Neural cell (in vitro differentiated cells): ENCODE results near the gene CFDP1. TPM values are rescaled to one million over a fixed set of nuclear protein-coding genes. Genes with fewer than 3 reads are reported as not detected.
"Not testable (repeated sequence)": the region's sequence is repeated elsewhere in the genome, so short reads cannot be mapped to it uniquely, and the experiment has no call there.

Experiments used
- H2AFZ ChIP-seq: fragments of 200-600, 300-800 bp; sonication (generic), shearing (Covaris generic); 2 replicates; pipeline ENCODE4 v1.6.0; 2014; ENCODE audit warnings: low read depth, mild to moderate bottlenecking, antibody characterized with exemption, low read length, moderate library complexity
- H3F3A ChIP-seq: fragments of 200-600 bp; shearing (Covaris generic); 2 replicates; pipeline ENCODE4 v1.6.1; 2016; ENCODE audit warnings: mild to moderate bottlenecking, moderate library complexity, mixed read lengths, antibody characterized with exemption, low read length; ENCODE audit not compliant: insufficient read depth, poor library complexity, severe bottlenecking
- H3K27ac ChIP-seq: fragments of 200-600, 300-800 bp; sonication (generic), shearing (Covaris generic); 2 replicates; pipeline ENCODE4 v1.5.1; 2014; ENCODE audit warnings: mild to moderate bottlenecking, low read length, moderate library complexity
- H3K27me3 ChIP-seq: fragments of 300-800, 200-600 bp; sonication (generic), shearing (Covaris generic); 2 replicates; pipeline ENCODE4 v1.6.0; 2014; ENCODE audit warnings: mild to moderate bottlenecking, low read depth, low read length, moderate library complexity; ENCODE audit not compliant: insufficient read depth
- H3K36me3 ChIP-seq: fragments of 300-800, 200-600 bp; sonication (generic), shearing (Covaris generic); 2 replicates; pipeline ENCODE4 v1.5.1; 2014; ENCODE audit warnings: mild to moderate bottlenecking, antibody characterized with exemption, low read length, moderate library complexity; ENCODE audit not compliant: insufficient read depth
- H3K4me2 ChIP-seq: fragments of 300-800, 200-600 bp; sonication (generic), shearing (Covaris generic); 2 replicates; pipeline ENCODE4 v1.6.0; 2014; ENCODE audit warnings: mild to moderate bottlenecking, low read length
- H3K4me3 ChIP-seq: fragments of 300-800, 200-600 bp; sonication (generic), shearing (Covaris generic); 2 replicates; pipeline ENCODE4 v1.5.1; 2014; ENCODE audit warnings: mild to moderate bottlenecking, low read length, moderate library complexity
- H3K79me2 ChIP-seq: fragments of 200-600 bp; shearing (Covaris generic); replicated peaks from 2 replicates; pipeline ENCODE4 v1.6.0; 2014; ENCODE audit warnings: mild to moderate bottlenecking, low read length, moderate library complexity; ENCODE audit not compliant: insufficient read depth
- H3K9ac ChIP-seq: fragments of 300-800, 200-600 bp; sonication (generic), shearing (Covaris generic); 2 replicates; pipeline ENCODE4 v1.6.1; 2016; ENCODE audit warnings: mild to moderate bottlenecking, low read length, mixed read lengths
- H3K9me2 ChIP-seq: fragments of 200-600 bp; shearing (Covaris generic); 2 replicates; pipeline ENCODE4 v1.6.1; 2016; ENCODE audit warnings: mild to moderate bottlenecking, low read length, mixed read lengths; ENCODE audit not compliant: insufficient read depth
- H3K9me3 ChIP-seq: fragments of 200-600, 300-800 bp; sonication (generic), shearing (Covaris generic); 2 replicates; pipeline ENCODE4 v1.6.1; 2016; ENCODE audit warnings: mild to moderate bottlenecking, mixed run types, low read length, moderate library complexity, mixed read lengths
- H4K20me1 ChIP-seq: fragments of 200-600 bp; shearing (Covaris generic); 2 replicates; pipeline ENCODE4 v1.6.1; 2016; ENCODE audit warnings: mild to moderate bottlenecking, mixed run types; ENCODE audit not compliant: insufficient read depth
- EP300 ChIP-seq: fragments of 450-650 bp; conservative IDR thresholded peaks from 2 replicates; pipeline ENCODE4 v1.6.1; 2014; ENCODE audit warnings: antibody characterized with exemption, mild to moderate bottlenecking, moderate library complexity; ENCODE audit not compliant: poor library complexity, severe bottlenecking
- EZH2 ChIP-seq: fragments of 200-600, 300-800 bp; shearing (Covaris generic), sonication (generic); IDR thresholded peaks from 2 replicates; pipeline ENCODE4 v1.6.1; 2014; ENCODE audit warnings: antibody characterized with exemption, low read length, borderline replicate concordance, mild to moderate bottlenecking; ENCODE audit not compliant: insufficient read depth, poor library complexity, severe bottlenecking
- MXI1 ChIP-seq: fragments of 450-650 bp; conservative IDR thresholded peaks from 2 replicates; pipeline ENCODE4 v1.6.1; 2014; ENCODE audit warnings: antibody characterized with exemption, mild to moderate bottlenecking; ENCODE audit not compliant: poor library complexity, severe bottlenecking
- POLR2AphosphoS5 ChIP-seq: IDR thresholded peaks from 2 replicates; pipeline ENCODE4 v1.6.1; 2012
- SMC3 ChIP-seq: fragments of 450-650 bp; conservative IDR thresholded peaks from 2 replicates; pipeline ENCODE4 v1.6.1; 2014; ENCODE audit warnings: antibody characterized with exemption, mild to moderate bottlenecking, moderate library complexity; ENCODE audit not compliant: poor library complexity
- TAF1 ChIP-seq: IDR thresholded peaks from 2 replicates; pipeline ENCODE4 v1.6.1; 2012; ENCODE audit warnings: low read depth
- polyA plus RNA-seq: library from polyadenylated mRNA; depleted of rRNA; stranded (reverse); fragments of >200 nt; gene quantifications from 2 replicates; pipeline ENCODE4 v1.2.3, GENCODE V29; 2014
- TF ChIP-seq, protein P1 (sequence below): IDR thresholded peaks from 2 replicates; pipeline ENCODE4 v1.6.1; 2012; ENCODE audit warnings: borderline replicate concordance

CFDP1 gene
- polyA plus RNA-seq, 1 donor from 2014 or later = 201 TPM

DNA sequence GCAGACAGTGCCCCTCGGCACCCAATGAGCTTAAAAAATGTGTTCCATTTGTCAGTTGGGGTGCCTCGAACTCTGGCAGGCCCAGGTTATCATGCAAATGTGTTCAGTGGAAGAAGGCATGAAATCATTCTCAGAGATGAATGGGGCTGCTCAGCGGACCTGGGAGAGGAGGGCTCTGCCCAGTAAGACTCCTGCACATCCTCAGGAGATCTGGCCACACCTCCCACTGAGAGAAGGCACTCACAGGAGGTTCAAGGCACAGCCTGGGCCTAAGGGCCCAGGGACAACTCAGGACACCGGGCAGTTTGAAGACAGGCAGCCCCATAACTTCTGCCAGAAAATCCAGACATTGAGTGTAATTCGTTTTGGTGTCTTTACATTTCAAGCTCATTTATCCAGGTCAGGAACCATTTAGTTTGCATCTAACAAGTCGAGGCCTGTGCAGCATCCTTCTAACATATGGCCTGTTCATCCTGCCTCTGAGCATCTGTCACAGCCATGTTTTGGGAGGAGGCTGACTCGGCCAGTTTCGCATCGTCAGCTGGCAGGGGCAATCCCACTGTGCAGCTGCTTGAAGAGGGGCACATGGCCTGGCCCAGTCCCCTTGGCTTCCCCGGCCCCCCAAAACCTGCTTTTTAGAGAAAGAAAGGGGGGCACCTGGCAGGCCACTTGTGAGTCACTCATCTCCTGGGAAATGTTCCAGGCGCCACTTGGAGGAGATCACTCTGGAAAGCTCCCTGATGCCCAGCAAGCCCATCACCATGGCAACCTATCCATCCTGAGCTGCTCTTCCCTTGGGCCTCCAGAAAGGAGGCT, 150.6 kb downstream of the CFDP1 start:
- Histone ChIP-seq H3K27ac (no peak overlapping the region), H3K9ac (no peak overlapping the region), H3K9me3 (no peaks in the 10 kb centered on the region), H2AFZ (no peak overlapping the region), H3K36me3 (no peaks in the 10 kb centered on the region), H3K4me3 (no peak overlapping the region), H4K20me1 (no peaks in the 10 kb centered on the region), H3K27me3 (no peaks in the 10 kb centered on the region), H3K4me2 (no peak overlapping the region), H3K79me2 (no peaks in the 10 kb centered on the region), H3F3A (no peaks in the 10 kb centered on the region), H3K9me2 (no peaks in the 10 kb centered on the region)
- TF ChIP-seq SMC3 (no peak), EZH2 (no peak), POLR2AphosphoS5 (no peak)
- TF ChIP-seq, protein P1, sequence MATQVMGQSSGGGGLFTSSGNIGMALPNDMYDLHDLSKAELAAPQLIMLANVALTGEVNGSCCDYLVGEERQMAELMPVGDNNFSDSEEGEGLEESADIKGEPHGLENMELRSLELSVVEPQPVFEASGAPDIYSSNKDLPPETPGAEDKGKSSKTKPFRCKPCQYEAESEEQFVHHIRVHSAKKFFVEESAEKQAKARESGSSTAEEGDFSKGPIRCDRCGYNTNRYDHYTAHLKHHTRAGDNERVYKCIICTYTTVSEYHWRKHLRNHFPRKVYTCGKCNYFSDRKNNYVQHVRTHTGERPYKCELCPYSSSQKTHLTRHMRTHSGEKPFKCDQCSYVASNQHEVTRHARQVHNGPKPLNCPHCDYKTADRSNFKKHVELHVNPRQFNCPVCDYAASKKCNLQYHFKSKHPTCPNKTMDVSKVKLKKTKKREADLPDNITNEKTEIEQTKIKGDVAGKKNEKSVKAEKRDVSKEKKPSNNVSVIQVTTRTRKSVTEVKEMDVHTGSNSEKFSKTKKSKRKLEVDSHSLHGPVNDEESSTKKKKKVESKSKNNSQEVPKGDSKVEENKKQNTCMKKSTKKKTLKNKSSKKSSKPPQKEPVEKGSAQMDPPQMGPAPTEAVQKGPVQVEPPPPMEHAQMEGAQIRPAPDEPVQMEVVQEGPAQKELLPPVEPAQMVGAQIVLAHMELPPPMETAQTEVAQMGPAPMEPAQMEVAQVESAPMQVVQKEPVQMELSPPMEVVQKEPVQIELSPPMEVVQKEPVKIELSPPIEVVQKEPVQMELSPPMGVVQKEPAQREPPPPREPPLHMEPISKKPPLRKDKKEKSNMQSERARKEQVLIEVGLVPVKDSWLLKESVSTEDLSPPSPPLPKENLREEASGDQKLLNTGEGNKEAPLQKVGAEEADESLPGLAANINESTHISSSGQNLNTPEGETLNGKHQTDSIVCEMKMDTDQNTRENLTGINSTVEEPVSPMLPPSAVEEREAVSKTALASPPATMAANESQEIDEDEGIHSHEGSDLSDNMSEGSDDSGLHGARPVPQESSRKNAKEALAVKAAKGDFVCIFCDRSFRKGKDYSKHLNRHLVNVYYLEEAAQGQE = no peak

DNA sequence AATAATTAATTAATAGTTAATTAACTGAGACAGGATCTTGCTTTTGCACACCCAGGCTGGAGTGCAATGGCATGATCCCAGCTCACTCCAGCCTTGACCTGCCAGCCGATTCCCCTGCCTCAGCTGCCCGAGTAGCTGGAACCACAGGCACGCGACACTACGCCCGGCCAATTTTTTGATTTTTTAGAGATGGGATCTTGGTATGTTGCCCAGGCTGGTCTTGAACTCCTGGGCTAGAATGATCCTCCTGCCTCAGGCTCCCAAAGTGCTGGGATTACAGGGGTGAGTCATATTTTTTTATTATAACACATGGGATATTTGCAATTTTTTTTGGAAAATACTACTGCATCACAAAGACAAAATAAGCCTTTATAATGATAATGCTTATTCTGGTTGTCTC, 151.5 kb downstream of the CFDP1 start:
- H3K36me3 ChIP-seq = no peaks in the 10 kb centered on the region
- no peak overlapping the region for H3K9ac ChIP-seq
- H3K4me3 ChIP-seq = no peak overlapping the region
- no peaks in the 10 kb centered on the region for H3K9me3 ChIP-seq
- no peaks in the 10 kb centered on the region for H4K20me1 ChIP-seq
- no peaks in the 10 kb centered on the region for H3F3A ChIP-seq
- no peak overlapping the region for H3K27ac ChIP-seq
- H3K9me2 ChIP-seq = no peaks in the 10 kb centered on the region
- H3K79me2 ChIP-seq = no peaks in the 10 kb centered on the region
- no peak overlapping the region for H2AFZ ChIP-seq
- no peak overlapping the region for H3K4me2 ChIP-seq
- TF ChIP-seq EP300 = no peak
- H3K27me3 ChIP-seq = no peaks in the 10 kb centered on the region

DNA sequence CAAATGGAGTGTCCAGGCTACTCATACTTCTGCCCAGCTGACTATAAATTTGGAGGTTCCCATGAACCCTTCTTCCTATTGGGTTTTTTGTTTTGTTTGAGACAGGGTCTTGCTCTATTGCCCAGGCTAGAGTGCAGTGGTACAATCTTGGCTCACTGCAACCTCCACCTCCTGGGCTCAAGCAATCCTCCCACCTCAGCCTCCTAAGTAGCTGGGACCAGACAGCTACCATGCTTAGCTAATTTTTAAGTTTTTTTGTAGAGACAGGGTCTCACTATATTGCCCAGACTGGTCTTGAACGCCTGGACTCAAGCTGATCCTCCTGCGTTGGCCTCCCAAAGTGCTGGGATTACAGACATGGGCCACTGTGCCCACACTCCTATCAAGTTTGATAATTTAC, 152.3 kb downstream of the CFDP1 start:
- not testable (repeated sequence) for H4K20me1 ChIP-seq, H3K9me2 ChIP-seq, H3K36me3 ChIP-seq, H3K27me3 ChIP-seq, H3K4me3 ChIP-seq, H3K79me2 ChIP-seq, H3K27ac ChIP-seq, H2AFZ ChIP-seq, H3K4me2 ChIP-seq, H3K9ac ChIP-seq, H3F3A ChIP-seq, H3K9me3 ChIP-seq

DNA sequence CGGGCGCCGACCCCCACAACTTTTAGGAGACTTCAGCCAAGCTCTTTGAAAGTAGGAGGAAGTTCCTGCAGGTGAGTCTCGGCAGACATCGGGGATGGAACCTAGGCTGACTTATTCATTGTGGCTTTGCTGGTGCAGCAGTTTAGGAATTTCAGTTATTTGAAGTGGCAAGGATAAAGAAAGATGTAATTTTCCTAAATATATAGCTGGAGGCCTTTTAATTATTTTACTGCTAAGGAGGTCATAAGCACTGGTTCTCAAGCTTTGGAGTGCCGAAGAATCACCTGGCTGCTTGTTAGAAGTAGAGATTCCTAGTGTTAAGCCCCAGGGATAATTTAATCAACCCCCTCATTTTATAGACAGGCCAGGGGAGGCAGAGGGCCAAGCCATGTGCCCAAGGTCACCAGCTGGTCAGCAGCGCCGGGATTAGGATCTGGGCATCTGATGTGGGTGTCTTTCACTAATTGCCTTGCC, 152.9 kb downstream of the CFDP1 start:
- no peak overlapping the region for H3K4me2 ChIP-seq
- H2AFZ ChIP-seq = no peak overlapping the region
- no peak overlapping the region for H3K4me3 ChIP-seq
- no peak overlapping the region for H3K9ac ChIP-seq
- H3K27ac ChIP-seq = no peak overlapping the region
- H3K9me3 ChIP-seq = no peaks in the 10 kb centered on the region
- TF ChIP-seq SMC3 (no peak), TAF1 (no peak), MXI1 (no peak)
- TF ChIP-seq, protein P1 = no peak
- H3K9me2 ChIP-seq = no peaks in the 10 kb centered on the region
- H3K36me3 ChIP-seq = no peaks in the 10 kb centered on the region
- no peaks in the 10 kb centered on the region for H3F3A ChIP-seq
- H3K79me2 ChIP-seq = no peaks in the 10 kb centered on the region
- no peaks in the 10 kb centered on the region for H3K27me3 ChIP-seq
- no peaks in the 10 kb centered on the region for H4K20me1 ChIP-seq
